ENCODE data around the gene FBXO24.

FBXO24 gene

GRCh38 chr7:100600730-100601038 lies 14.6 kb downstream of the FBXO24 start:
- DNase-seq = no peak
- peaks cover 9% of the 10 kb centered on the region for H3K36me3 Mint-ChIP-seq (ENCODE audit: insufficient read depth)

GRCh38 chr7:100602889-100603725 lies 17.0 kb downstream of the FBXO24 start:
- DNase-seq = no peak
- H3K27me3 Mint-ChIP-seq = no peaks in the 10 kb centered on the region
- no peaks in the 10 kb centered on the region for H3K9me3 Mint-ChIP-seq
- H3K4me3 Mint-ChIP-seq = peak overlapping the region; percentile 87 to 88
- H3K27ac Mint-ChIP-seq = peak overlapping the region; percentile 88 to 92
- ATAC-seq (replicated peaks) = no peak
- peaks cover 9% of the 10 kb centered on the region for H3K36me3 Mint-ChIP-seq (ENCODE audit: insufficient read depth)
- peaks cover 15 to 19% of the 10 kb centered on the region in 2 donors for H3K4me1 Mint-ChIP-seq (ENCODE audit: low read depth in 2 of 2)

More at GRCh38 chr7:100600730-100601038, 14.6 kb downstream of the FBXO24 start:
- no peak for ATAC-seq (replicated peaks)
- Mint-ChIP-seq H3K9me3 (no peaks in the 10 kb centered on the region), H3K4me3 (no peak overlapping the region), H3K27ac (no peak overlapping the region), H3K4me1 (ENCODE audit: low read depth in 2 of 2) (peaks cover 15 to 18% of the 10 kb centered on the region in 2 donors), H3K27me3 (no peaks in the 10 kb centered on the region)

- peak overlapping the region; percentile 88 to 92 for H3K27ac Mint-ChIP-seq
- no peaks in the 10 kb centered on the region for H3K27me3 Mint-ChIP-seq
- H3K36me3 Mint-ChIP-seq (ENCODE audit: insufficient read depth) = peaks cover 9% of the 10 kb centered on the region
- peak overlapping the region; percentile 87 to 88 for H3K4me3 Mint-ChIP-seq
- peak; percentile 3 for ATAC-seq (replicated peaks)
- H3K9me3 Mint-ChIP-seq = no peaks in the 10 kb centered on the region
- no peak for DNase-seq
- H3K4me1 Mint-ChIP-seq (ENCODE audit: low read depth in 2 of 2) = peaks cover 15 to 19% of the 10 kb centered on the region in 2 donors
Measured at GRCh38 chr7:100603726-100604027, 17.5 kb downstream of the FBXO24 start.

GRCh38 chr7:100604028-100604975 lies 18.2 kb downstream of the FBXO24 start:
- H3K4me1 Mint-ChIP-seq (ENCODE audit: low read depth in 2 of 2) = peaks cover 15 to 19% of the 10 kb centered on the region in 2 donors
- H3K27me3 Mint-ChIP-seq = no peaks in the 10 kb centered on the region
- peak overlapping the region; percentile 87 to 88 for H3K4me3 Mint-ChIP-seq
- ATAC-seq (replicated peaks) (peak; percentile 79), DNase-seq (peak; percentile 70 to 80 (median 79))
- H3K36me3 Mint-ChIP-seq (ENCODE audit: insufficient read depth) = peaks cover 9% of the 10 kb centered on the region
- H3K9me3 Mint-ChIP-seq = no peaks in the 10 kb centered on the region
- H3K27ac Mint-ChIP-seq = peak overlapping the region; percentile 88 to 92

GRCh38 chr7:100604976-100605911 lies 19.1 kb downstream of the FBXO24 start:
- DNase-seq = peak in 1 of 3 experiments; percentile 22
- H3K4me1 Mint-ChIP-seq (ENCODE audit: low read depth in 2 of 2) = peaks cover 15 to 18% of the 10 kb centered on the region in 2 donors
- H3K36me3 Mint-ChIP-seq (ENCODE audit: insufficient read depth) = peaks cover 9% of the 10 kb centered on the region
- peak overlapping the region; percentile 62 to 80 for H3K27ac Mint-ChIP-seq
- H3K27me3 Mint-ChIP-seq = no peaks in the 10 kb centered on the region
- peak overlapping the region; percentile 87 to 88 for H3K4me3 Mint-ChIP-seq
- H3K9me3 Mint-ChIP-seq = no peaks in the 10 kb centered on the region
- peak; percentile 15 for ATAC-seq (replicated peaks)

- no peaks in the 10 kb centered on the region for H3K27me3 Mint-ChIP-seq
- H3K27ac Mint-ChIP-seq = no peak overlapping the region
- peak overlapping the region in 1 of 2 donors; percentile 88 for H3K4me3 Mint-ChIP-seq
Measured at GRCh38 chr7:100606313-100606712, 20.2 kb downstream of the FBXO24 start.

GRCh38 chr7:100607111-100607510 lies 21.0 kb downstream of the FBXO24 start:
- peak overlapping the region in 1 of 2 donors; percentile 49 for H3K27ac Mint-ChIP-seq
- peaks cover 16 to 19% of the 10 kb centered on the region in 2 donors for H3K4me1 Mint-ChIP-seq (ENCODE audit: low read depth in 2 of 2)
- H3K9me3 Mint-ChIP-seq = no peaks in the 10 kb centered on the region
- H3K27me3 Mint-ChIP-seq = no peaks in the 10 kb centered on the region
- H3K4me3 Mint-ChIP-seq = peak overlapping the region in 1 of 2 donors; percentile 3
- no peak for ATAC-seq (replicated peaks)
- no peak for DNase-seq
- H3K36me3 Mint-ChIP-seq (ENCODE audit: insufficient read depth) = peaks cover 17% of the 10 kb centered on the region

More at GRCh38 chr7:100606313-100606712, 20.2 kb downstream of the FBXO24 start:
- ATAC-seq (replicated peaks) (no peak), DNase-seq (no peak)
- Mint-ChIP-seq H3K36me3 (ENCODE audit: insufficient read depth) (peaks cover 12% of the 10 kb centered on the region), H3K9me3 (no peaks in the 10 kb centered on the region), H3K4me1 (ENCODE audit: low read depth in 2 of 2) (peaks cover 15 to 16% of the 10 kb centered on the region in 2 donors)

- Mint-ChIP-seq H3K9me3 (no peaks in the 10 kb centered on the region), H3K27ac (no peak overlapping the region), H3K27me3 (no peaks in the 10 kb centered on the region), H3K4me3 (peak overlapping the region in 1 of 2 donors; percentile 98), H3K4me1 (ENCODE audit: low read depth in 2 of 2) (peaks cover 25 to 29% of the 10 kb centered on the region in 2 donors), H3K36me3 (ENCODE audit: insufficient read depth) (peaks cover 20% of the 10 kb centered on the region)
- ATAC-seq (replicated peaks) = no peak
- DNase-seq = no peak
Measured at GRCh38 chr7:100609958-100610357, 23.8 kb downstream of the FBXO24 start.

- H3K27me3 Mint-ChIP-seq = no peaks in the 10 kb centered on the region
- peaks cover 17 to 22% of the 10 kb centered on the region in 2 donors for H3K4me1 Mint-ChIP-seq (ENCODE audit: low read depth in 2 of 2)
- no peaks in the 10 kb centered on the region for H3K9me3 Mint-ChIP-seq
- ATAC-seq (replicated peaks) (peak; percentile 87), DNase-seq (peak; percentile 97 to 98 (median 97))
- H3K4me3 Mint-ChIP-seq = peak within 1 kb of the TSS; percentile 98
- peaks cover 18% of the 10 kb centered on the region for H3K36me3 Mint-ChIP-seq (ENCODE audit: insufficient read depth)
- peak within 1 kb of the TSS; percentile 99 for H3K27ac Mint-ChIP-seq
Measured at GRCh38 chr7:100611983-100612729, 26.0 kb downstream of the FBXO24 start, which contains the start of gene MOSPD3. TSS of gene MOSPD3 (plus strand) at chr7:100612540. CDS start at chr7:100612792, 252 bp downstream.

- peak overlapping the region; percentile 98 for H3K4me3 Mint-ChIP-seq
- H3K9me3 Mint-ChIP-seq = no peaks in the 10 kb centered on the region
- H3K27me3 Mint-ChIP-seq = no peaks in the 10 kb centered on the region
- DNase-seq (peak in 1 of 3 experiments; percentile 12), ATAC-seq (replicated peaks) (no peak)
- peaks cover 18% of the 10 kb centered on the region for H3K36me3 Mint-ChIP-seq (ENCODE audit: insufficient read depth)
- H3K4me1 Mint-ChIP-seq (ENCODE audit: low read depth in 2 of 2) = peaks cover 17 to 22% of the 10 kb centered on the region in 2 donors
- peak overlapping the region; percentile 99 for H3K27ac Mint-ChIP-seq
Measured at GRCh38 chr7:100612730-100613390, 26.7 kb downstream of the FBXO24 start.

GRCh38 chr7:100613412-100614175 lies 27.5 kb downstream of the FBXO24 start:
- no peaks in the 10 kb centered on the region for H3K27me3 Mint-ChIP-seq
- no peaks in the 10 kb centered on the region for H3K9me3 Mint-ChIP-seq
- H3K27ac Mint-ChIP-seq = peak overlapping the region in 1 of 2 donors; percentile 46
- ATAC-seq (replicated peaks) (no peak), DNase-seq (no peak)
- peaks cover 20% of the 10 kb centered on the region for H3K36me3 Mint-ChIP-seq (ENCODE audit: insufficient read depth)
- H3K4me1 Mint-ChIP-seq (ENCODE audit: low read depth in 2 of 2) = peaks cover 17 to 22% of the 10 kb centered on the region in 2 donors
- peak overlapping the region; percentile 98 for H3K4me3 Mint-ChIP-seq

All from effector memory CD8-positive, alpha-beta T cell (primary cell).